Bronchial epithelial cell (primary cell): ENCODE data around the gene BBLN. TPM values are rescaled to one million over a fixed set of nuclear protein-coding genes. Genes with fewer than 3 reads are reported as not detected.

Source experiments
- DNase-seq: peaks from one replicate; pipeline ENCODE4 v3.0.0-alpha.2; 2010; ENCODE audit warnings: low read depth
- FAIRE-seq: peaks from 2 replicates; lab custom pipeline; 2011; peaks lifted over from hg19 to GRCh38; lab: Jason Lieb, UNC
- H3K27me3 ChIP-seq: 2 replicates; pipeline ENCODE4 v1.5.1; 2011; ENCODE audit warnings: low read length; ENCODE audit not compliant: control insufficient read depth, insufficient read depth
- H3K36me3 ChIP-seq: 2 replicates; pipeline ENCODE4 v1.5.1; 2011; ENCODE audit warnings: low read length; ENCODE audit not compliant: control insufficient read depth, insufficient read depth
- H3K4me3 ChIP-seq: 2 replicates; pipeline ENCODE4 v1.5.1; 2011; ENCODE audit warnings: mild to moderate bottlenecking, low read depth, low read length, control low read depth
- total RNA-seq: library from RNA; depleted of rRNA; stranded (reverse); fragments of >200 nt; gene quantifications from 2 replicates; pipeline ENCODE4 v1.2.1, GENCODE V29; 2014
- TF ChIP-seq, protein P1 (sequence below): IDR thresholded peaks from 2 replicates; pipeline ENCODE4 v1.5.1; 2011; ENCODE audit warnings: mild to moderate bottlenecking, moderate library complexity, low read length, control low read depth, inconsistent platforms; ENCODE audit not compliant: insufficient read depth, severe bottlenecking

The BBLN gene
- total RNA-seq, 1 donor from 2014 or later = 28.2 TPM

GRCh38 chr9:128146591-128147120 lies 13.4 kb upstream of the BBLN start:
- no peak for FAIRE-seq

DNA sequence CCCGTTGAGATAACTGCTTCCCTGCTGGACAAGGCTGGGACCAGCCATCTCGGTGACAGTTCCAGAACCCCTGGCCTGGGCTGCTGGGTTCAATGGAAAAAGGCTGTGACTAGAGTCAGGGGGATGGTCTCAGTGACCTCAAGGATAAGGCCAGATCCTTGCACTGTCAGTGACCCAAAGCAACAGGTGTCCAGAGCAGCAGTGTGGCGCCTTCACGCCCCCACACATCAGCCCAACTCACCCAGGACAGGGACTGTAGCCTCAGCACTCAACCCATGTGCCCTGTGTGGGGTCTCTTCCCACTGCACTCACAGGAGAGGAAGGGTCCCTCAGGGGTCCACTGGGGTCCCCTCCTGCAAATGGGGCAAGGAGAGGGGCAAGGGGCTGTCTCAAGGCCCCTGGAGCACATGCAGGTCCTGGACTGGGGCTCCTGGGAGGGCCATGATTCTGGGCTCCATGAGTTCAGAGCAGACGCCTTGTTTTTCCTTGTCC lies 11.5 kb upstream of the BBLN start:
- no peak for FAIRE-seq
- DNase-seq = no peak
- Histone ChIP-seq H3K27me3 (no peaks in the 10 kb centered on the region), H3K36me3 (no peaks in the 10 kb centered on the region), H3K4me3 (no peak overlapping the region)
- TF ChIP-seq, protein P1, sequence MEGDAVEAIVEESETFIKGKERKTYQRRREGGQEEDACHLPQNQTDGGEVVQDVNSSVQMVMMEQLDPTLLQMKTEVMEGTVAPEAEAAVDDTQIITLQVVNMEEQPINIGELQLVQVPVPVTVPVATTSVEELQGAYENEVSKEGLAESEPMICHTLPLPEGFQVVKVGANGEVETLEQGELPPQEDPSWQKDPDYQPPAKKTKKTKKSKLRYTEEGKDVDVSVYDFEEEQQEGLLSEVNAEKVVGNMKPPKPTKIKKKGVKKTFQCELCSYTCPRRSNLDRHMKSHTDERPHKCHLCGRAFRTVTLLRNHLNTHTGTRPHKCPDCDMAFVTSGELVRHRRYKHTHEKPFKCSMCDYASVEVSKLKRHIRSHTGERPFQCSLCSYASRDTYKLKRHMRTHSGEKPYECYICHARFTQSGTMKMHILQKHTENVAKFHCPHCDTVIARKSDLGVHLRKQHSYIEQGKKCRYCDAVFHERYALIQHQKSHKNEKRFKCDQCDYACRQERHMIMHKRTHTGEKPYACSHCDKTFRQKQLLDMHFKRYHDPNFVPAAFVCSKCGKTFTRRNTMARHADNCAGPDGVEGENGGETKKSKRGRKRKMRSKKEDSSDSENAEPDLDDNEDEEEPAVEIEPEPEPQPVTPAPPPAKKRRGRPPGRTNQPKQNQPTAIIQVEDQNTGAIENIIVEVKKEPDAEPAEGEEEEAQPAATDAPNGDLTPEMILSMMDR = no peak

More at GRCh38 chr9:128146591-128147120, 13.4 kb upstream of the BBLN start:
- Histone ChIP-seq H3K27me3 (no peaks in the 10 kb centered on the region), H3K36me3 (no peaks in the 10 kb centered on the region), H3K4me3 (no peak overlapping the region)
- TF ChIP-seq, protein P1 = no peak
- DNase-seq = no peak

DNA sequence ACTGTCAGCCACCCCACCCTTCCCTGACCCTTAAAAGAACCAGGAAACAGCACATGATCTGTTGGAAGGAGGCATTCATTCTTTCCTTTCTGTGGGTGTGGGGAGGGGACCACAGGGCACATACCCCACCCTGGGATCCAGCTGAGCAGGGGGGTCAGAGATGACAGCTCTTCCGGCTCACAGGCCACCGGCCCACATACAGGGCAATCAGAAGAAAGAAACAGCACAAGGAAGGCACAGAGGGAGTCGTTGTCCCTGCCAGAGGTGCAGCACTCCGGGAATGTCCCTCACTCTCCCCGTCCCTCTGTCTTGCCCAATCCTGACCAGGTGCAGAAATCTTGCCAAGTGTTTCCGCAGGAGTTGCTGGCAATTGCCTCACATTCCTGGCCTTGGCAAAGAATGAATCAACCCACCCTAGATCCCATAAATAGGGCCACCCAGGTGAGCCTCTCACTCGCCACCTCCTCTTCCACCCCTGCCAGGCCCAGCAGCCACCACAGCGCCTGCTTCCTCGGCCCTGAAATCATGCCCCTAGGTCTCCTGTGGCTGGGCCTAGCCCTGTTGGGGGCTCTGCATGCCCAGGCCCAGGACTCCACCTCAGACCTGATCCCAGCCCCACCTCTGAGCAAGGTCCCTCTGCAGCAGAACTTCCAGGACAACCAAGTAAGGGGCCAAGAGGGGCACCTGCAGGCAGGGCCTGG lies 10.9 kb upstream of the BBLN start, which contains the start of gene LCN2:
Gene LCN2, plus strand, starts transcription at position 453 of the 701 bp plus-strand sequence. Its CDS starts 73 bp downstream, at position 526.
- TF ChIP-seq, protein P1 = no peak
- peak; percentile 90 for DNase-seq
- Histone ChIP-seq H3K4me3 (peak within 1 kb of the TSS; percentile 14), H3K27me3 (no peaks in the 10 kb centered on the region), H3K36me3 (no peaks in the 10 kb centered on the region)
- FAIRE-seq = peak; percentile 70

- H3K27me3 ChIP-seq = no peaks in the 10 kb centered on the region
- TF ChIP-seq, protein P1 = no peak
- FAIRE-seq (no peak), DNase-seq (no peak)
- H3K4me3 ChIP-seq = peak overlapping the region; percentile 14
- H3K36me3 ChIP-seq = no peaks in the 10 kb centered on the region
Observed at GRCh38 chr9:128149951-128150593, 10.0 kb upstream of the BBLN start.

DNA sequence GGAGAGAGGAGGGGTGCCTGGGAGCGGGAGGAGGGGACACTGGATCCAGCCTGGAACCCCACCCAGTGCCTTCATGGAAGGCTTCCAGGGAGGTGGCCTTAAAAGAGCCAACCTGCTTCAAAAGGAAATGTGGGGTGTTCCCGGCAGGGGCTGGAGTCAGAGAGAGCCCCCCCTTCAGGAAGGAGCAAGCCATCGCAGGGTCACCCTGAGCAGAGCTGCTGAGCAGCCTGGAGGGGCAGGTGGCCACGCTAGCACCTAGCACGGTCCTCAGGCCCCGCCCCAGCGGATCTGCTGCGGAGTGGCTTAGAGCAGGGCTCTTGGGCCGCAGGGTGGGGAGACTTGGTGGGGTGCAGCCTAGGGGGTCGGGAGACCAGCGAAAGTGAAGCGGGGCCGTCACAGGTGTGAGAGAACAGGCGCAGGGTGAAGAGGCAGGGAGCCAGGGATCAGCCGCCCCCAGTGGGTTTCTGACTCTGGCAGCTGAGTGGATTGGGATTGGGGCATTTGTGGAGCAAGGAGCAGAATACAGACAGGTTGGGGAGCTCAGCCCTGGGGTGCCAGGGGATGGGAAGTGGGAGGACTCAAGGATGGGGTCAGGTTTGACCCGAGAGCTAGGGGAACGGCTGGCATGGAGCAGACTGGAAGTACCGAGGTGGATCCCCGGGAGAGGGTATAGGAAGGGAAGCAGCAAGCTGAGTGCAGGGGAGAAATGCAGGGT lies 9.3 kb upstream of the BBLN start:
- H3K27me3 ChIP-seq = no peaks in the 10 kb centered on the region
- FAIRE-seq (no peak), DNase-seq (no peak)
- H3K36me3 ChIP-seq = no peaks in the 10 kb centered on the region
- H3K4me3 ChIP-seq = no peak overlapping the region
- TF ChIP-seq, protein P1 = peak; percentile 59
